ENCODE results near the gene FBXL15.
A peak's percentile ranks its signal among the peaks of the same experiment; 100 is the strongest.
"Not testable (repeated sequence)": the region's sequence is repeated elsewhere in the genome, so short reads cannot be mapped to it uniquely, and the experiment has no call there.

FBXL15 gene

DNA sequence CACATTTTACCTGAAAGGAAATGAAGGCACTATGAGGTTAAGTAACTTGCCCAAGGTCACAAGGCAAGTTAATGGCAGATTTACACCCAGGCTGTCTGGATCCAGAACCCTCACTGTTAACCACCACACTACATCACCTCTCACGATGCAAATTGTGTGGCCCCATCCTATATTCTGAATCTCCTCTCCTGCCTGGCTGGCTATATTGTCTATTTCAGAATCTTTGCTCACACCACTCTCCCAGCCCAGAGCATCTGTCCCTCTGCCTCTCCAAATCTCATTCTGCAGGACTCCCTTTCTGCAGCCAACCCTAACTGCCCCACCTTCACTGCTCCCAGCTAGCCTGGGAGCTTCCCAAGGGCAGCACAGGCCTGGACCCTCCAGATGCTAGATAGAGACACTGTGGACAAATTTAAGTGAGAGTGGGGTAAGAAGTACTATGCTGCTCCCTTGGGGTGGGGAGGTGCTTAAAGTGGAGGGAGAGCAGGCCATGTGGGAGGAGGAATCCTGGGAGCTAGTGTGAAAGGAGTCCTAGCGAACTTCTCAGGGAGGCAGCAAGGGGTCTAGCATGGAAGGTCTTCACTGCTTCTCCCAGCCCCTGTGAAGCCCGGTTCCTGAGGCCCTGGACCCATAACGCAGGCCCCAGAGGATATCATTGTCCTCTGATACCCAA lies 11.0 kb downstream of the FBXL15 start:
- no peak for DNase-seq

DNA sequence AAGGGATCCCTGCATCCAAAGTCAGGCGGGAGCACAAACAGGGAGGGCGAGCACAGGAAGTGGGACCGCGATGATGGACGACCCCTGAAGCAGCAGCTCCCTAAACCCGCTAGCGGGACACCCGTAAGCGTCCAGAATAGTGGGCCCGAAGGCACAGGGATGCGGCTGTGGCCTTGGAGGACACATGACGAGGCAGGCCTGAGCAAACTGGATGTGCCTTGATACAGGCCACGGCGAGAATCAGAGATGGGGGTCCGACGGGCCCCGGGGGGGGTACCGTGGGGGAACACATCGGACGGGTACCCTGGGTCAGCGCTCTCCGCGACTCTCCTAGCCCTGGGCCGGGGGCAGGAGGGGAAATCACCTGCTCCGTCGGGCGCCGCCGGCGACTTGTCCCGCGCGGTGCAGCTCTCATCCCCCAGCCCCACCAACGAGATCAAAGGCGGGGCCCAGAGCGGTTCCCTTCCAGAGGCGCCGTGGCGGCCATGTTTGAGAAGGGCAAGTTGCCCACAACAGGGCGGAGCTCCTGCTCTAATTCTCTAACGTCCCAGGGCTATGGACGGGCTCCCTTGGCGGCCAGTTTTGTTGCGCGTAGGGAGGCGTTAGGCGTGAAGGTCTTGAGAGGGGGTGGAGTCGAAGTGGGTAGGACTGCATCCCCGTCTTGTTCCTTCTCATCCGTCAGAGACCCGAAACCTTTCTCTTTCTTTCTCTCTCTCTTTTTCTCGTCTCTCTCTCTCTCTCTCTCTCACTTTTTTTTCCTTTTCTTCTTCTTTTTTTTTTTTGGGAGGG lies 11.7 kb downstream of the FBXL15 start, which contains the start of gene CUEDC2:
TSS of gene CUEDC2 (minus strand) at position 413 of the 789 bp plus-strand sequence. CDS start 7,386 bp downstream, outside the sequence.
- DNase-seq, result peak; percentile 97

GRCh38 chr10:102433619-102434046 lies 13.0 kb downstream of the FBXL15 start:
- peak; percentile 29 for DNase-seq

DNA sequence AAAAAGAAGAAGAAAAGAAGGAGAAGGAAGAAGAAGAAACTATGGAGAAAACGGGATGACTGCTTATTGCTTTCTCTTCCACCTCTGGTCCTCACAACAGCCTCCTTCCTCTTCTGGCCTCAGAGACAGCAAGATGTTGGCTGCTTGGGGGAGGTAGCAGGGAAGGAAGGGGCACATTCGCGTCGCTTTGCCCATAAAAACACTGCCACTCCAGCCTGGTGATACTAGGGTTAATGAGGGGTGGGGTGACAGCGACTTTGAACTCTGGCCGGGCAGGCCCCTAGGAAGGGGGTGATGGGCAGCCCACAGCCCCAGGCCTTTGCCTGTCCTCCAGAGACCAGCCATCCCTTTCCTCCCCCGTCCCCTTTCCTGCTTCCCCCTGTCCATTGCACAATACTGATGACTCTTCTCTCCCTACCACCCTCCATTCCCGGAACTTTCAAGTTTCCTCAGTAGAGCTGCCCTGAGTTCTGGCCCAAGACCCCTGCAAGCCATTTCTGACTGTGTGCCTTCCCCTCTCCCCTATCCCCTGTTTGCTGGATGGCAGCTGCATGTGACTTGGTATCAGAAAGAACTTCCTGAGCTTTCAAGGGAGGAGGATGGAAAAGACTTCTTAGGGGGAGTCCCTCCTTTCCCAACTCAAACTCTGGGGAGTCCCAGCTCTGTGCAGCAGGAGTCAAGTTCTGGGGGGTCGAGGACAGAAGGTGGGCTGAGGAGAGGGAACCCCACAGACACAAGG lies 13.9 kb downstream of the FBXL15 start:
- peak; percentile 43 for DNase-seq

DNA sequence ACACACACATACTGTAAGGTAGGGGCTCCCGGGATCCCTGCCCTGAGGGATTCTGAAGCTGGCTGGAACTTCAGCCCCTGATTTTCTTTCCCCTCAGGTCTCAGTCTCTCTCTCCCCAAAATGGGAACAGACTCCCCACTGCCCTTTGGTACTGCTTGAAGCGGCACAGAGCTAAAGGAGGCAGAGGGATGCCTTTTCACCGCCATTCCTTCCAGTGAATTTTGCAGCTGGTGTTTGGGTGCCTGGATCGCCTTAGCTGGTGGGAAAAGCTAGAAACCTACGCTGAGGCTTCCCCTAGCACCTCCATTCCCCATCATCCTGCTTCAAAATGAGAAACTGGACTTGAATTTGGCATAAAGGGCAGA lies 14.5 kb downstream of the FBXL15 start:
- DNase-seq, result no peak

GRCh38 chr10:102435529-102436233 lies 15.0 kb downstream of the FBXL15 start:
- peak; percentile 43 for DNase-seq

- DNase-seq, result no peak
These were observed 15.7 kb downstream of the FBXL15 start for GRCh38 chr10:102436312-102436711.

DNA sequence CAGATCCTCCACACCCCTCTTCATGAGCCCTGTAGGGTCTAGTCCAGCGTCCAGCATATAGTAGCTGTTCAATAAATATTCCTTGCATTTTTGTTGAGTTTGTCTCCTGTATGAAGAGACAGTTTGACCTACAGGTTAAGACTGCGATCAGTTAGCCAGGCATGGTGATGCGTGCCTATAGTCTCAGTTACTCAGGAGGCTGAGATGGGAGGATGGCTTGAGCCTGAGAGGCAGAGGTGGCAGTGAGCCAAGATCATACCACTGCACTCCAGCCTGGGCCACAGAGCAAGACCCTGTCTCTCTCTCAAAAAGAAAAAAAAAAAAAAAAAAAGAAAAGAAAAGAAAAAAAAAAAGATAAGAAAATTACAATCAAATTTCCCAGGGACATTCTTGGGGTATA lies 16.9 kb downstream of the FBXL15 start:
- no peak for DNase-seq

DNA sequence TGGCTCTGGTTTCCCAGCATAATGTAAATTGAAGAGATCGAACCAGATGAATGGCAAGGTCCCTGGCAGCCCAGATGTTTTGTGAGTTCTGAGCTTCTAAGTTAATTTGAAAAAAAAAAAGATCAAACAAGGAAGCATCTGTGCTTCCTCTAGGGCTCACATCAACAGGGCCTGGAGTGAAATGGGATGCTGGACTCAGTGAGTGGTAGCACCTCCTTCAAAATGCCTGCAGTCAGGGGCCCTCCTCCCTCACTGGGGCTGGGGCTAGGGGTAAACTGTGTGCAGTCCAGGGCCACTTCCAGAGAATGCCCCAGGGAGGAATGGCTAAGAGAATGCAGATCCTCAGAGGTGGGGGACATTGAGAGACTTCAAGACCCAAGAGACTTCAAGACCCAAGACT lies 17.7 kb downstream of the FBXL15 start:
- DNase-seq, result no peak

DNA sequence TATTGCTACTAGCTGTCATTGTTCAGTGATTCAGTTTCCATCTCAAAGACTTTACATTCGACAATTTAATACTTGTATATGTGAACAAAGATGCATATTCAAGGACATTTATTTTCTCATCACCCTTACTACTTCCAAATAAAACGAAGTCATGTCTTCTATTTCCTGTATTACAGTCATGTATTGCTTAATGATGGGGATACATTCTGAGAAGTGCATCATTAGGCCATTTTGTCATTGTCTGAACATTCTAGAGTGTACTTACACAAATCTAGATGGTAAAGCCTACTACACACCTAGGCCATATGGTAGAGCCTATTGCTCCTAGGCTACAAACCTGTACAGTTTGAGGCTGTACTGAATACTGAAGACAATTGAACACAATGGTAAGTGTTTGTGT lies 24.2 kb downstream of the FBXL15 start:
- no peak for DNase-seq

DNA sequence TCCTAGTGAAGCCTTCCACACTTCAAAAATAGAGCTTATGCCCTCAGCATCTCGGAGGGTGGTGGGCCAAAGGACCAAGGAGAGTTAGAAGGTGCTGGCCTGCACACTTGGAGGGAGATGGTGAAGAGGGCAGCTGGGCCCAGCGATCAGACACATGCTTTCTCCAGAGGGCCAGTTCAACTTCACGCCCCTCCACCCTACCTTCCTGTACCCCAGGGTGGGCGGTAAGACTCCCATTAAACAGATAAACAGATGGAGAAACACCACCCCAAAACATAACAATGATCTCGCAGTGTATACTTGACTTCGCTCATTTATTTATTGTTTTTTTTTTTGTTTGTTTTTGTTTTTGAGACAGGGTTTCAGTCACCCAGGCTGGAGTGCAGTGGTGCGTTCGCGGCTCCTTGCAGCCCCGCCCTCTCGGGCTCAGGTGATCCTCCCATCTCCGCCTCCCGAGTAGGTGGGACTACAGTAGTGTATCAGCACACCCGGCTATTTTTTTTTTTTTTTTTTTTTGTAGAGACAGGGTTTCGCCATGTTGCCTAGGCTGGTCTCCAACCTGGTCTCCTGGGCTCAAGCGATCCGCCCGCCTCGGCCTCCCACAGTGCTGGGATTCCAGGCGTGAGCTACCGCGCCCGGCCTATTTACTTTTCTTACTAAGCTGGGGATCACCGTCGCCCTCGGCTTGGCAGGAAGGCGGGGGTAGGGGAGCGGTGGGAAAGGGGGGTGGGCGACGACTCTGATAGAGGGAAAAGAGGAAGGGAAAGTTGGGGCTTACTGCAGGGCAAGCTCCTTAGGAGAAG lies 28.9 kb downstream of the FBXL15 start:
- no peak for DNase-seq

- DNase-seq, result no peak
These were observed 29.4 kb downstream of the FBXL15 start for GRCh38 chr10:102450124-102450373.

GRCh38 chr10:102450374-102451104 lies 29.9 kb downstream of the FBXL15 start:
- DNase-seq, result peak; percentile 84

DNA sequence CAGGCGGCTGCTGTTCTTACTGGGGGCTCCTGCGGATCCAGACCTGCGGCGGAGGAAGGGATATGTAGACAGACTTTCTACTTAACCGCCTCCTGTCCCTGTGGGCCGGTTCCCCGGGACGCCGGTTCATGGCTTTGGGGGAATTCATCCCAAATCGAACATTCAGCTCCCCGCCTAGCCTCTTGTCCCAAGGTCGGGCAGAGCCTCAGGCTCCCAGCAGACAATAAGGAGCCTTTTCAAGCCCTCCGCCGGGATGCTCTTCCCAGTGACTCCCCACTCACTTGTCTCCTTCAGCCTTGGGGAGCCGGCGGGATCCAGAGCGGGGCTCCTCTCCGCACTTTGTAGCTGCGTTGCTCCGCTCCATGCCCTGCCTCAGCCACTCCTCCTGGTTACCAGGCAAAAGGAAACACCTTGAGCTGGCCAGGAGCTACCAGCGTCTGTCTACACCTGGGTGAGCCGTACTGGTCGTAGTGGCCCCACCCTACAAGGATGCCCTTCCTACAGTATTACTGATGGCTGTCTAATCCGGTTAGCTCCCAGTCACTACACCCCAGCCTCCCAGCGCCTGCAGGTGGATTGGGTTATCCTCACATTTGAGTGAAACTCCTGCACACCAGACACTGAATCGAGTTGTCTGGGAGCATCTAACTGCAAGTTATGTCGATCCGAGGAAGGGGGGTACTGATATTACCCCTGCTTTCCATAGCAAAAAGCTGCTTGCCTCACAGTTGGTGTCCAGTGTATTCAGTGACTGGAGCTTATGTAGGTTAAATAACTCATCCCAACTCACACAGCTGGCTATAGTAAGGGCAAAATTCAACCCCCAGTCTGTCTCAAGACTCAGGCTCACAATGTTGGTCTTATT lies 30.7 kb downstream of the FBXL15 start, which contains the start of gene C10orf95:
TSS of gene C10orf95 (minus strand) at position 439 of the 865 bp plus-strand sequence. CDS start 450 bp downstream, outside the sequence.
- no peak for DNase-seq

DNA sequence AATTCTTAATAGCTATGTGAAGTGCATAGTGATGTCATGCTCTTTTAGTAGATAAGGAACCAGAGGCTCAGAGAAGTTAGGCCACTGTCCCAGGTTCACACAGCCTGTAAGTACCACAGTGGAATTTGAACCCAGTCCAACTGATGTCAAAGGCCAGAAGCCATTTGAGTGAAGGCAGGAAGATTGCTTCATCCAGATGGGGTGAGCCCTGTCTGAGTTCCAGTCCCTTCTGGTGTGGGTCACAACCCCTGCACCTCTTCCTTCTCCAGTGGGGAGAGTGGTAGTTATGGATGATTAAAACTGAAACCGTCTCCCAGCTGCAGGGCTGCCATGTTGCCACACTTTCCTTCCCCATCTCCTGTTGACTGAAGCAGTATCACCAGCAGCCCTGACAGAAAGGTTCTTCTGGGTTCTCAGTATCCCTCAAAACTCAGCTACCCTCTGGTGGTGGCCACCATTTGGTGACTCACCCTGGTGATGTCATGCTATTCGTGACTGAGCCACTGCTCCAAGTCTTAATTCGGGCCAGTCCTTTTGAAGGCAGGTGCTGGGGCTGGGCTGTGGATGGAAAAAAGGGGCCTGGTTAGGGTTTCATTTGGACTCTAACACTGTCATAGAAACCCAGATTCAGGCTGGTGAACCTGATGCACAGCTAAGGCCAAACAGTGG lies 32.2 kb downstream of the FBXL15 start:
- DNase-seq, result no peak

- no peak for DNase-seq
These were observed 32.9 kb downstream of the FBXL15 start for GRCh38 chr10:102453502-102453901.

- DNase-seq, result not testable (repeated sequence)
These were observed 34.2 kb downstream of the FBXL15 start for GRCh38 chr10:102454662-102455487.

DNA sequence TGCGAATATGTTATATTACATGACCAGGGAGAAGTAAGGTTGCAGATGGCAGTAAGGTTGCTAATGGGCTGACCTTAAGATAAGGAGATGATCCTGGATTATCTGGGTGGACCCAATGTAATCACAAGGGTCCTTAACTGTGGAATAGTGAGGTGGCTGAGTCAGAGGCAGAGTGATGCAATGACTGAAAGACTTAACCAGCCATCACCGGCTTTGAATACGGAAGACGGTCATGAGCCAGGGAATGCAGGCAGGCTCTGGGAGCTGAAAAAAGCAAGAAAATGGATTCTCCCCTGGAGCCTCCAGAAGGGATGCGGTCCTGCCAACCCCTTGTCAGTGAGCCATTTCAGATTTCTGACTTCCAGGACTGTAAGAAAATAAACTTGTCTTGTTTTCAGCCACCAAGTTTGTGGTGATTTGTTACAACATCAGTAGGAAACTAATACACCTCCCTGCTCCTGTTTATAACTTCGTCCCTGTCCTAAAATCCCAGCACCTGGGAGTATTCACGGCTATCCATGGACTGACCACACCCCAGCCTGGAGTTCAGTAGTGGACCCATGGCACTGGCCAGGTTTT lies 35.3 kb downstream of the FBXL15 start:
- DNase-seq, result no peak
